Memory B cell (primary cell): Measurements from ENCODE around the gene TENT4B.

Source experiments
- ATAC-seq: fragments of 150-1000 bp; cut with Tn5 transposase; 2 replicates; pipeline ENCODE4 v1.10.0; 2021; ENCODE audit warnings: low read depth, mild to moderate bottlenecking, moderate library complexity
- DNase-seq, 2 donors: peaks; one replicate each; pipeline ENCODE4 v3.0.0; 2022; ENCODE audit warnings: low spot score in 2 of 2
- H3K27ac Mint-ChIP-seq: one replicate; pipeline ENCODE4 v1.8.0; 2022; ENCODE audit warnings: mild to moderate bottlenecking, moderate library complexity, mixed read lengths
- H3K27me3 Mint-ChIP-seq: one replicate; pipeline ENCODE4 v1.8.0; 2022; ENCODE audit warnings: mixed read lengths
- H3K36me3 Mint-ChIP-seq: one replicate; pipeline ENCODE4 v1.8.0; 2022; ENCODE audit warnings: mild to moderate bottlenecking, mixed read lengths
- H3K4me1 Mint-ChIP-seq: one replicate; pipeline ENCODE4 v1.8.0; 2022; ENCODE audit warnings: mixed read lengths
- H3K4me3 Mint-ChIP-seq: one replicate; pipeline ENCODE4 v1.8.0; 2022; ENCODE audit warnings: mild to moderate bottlenecking, moderate library complexity, mixed read lengths
- H3K9me3 Mint-ChIP-seq: one replicate; pipeline ENCODE4 v1.8.0; 2022; ENCODE audit warnings: mixed read lengths

TENT4B gene

GRCh38 chr16:50144211-50144610 lies 8.9 kb upstream of the TENT4B start:
- Mint-ChIP-seq H3K36me3 (no peaks in the 10 kb centered on the region), H3K4me3 (no peak overlapping the region), H3K27me3 (no peaks in the 10 kb centered on the region), H3K9me3 (no peaks in the 10 kb centered on the region), H3K4me1 (no peaks in the 10 kb centered on the region), H3K27ac (no peak overlapping the region)
- no peak for DNase-seq
- ATAC-seq: no peak

GRCh38 chr16:50146479-50147435 lies 6.3 kb upstream of the TENT4B start:
- ATAC-seq: no peak
- Mint-ChIP-seq H3K36me3 (no peaks in the 10 kb centered on the region), H3K27me3 (no peaks in the 10 kb centered on the region), H3K9me3 (no peaks in the 10 kb centered on the region), H3K4me1 (peaks cover under 1% of the 10 kb centered on the region), H3K4me3 (no peak overlapping the region), H3K27ac (no peak overlapping the region)
- no peak for DNase-seq

GRCh38 chr16:50151322-50151721 lies 1.8 kb upstream of the TENT4B start:
- H3K9me3 Mint-ChIP-seq: no peaks in the 10 kb centered on the region
- H3K4me3 Mint-ChIP-seq: no peak overlapping the region
- no peaks in the 10 kb centered on the region for H3K27me3 Mint-ChIP-seq
- no peak overlapping the region for H3K27ac Mint-ChIP-seq
- no peaks in the 10 kb centered on the region for H3K36me3 Mint-ChIP-seq
- DNase-seq (no peak), ATAC-seq (no peak)
- peaks cover 22% of the 10 kb centered on the region for H3K4me1 Mint-ChIP-seq

- H3K4me1 Mint-ChIP-seq: peaks cover 24% of the 10 kb centered on the region
- H3K4me3 Mint-ChIP-seq: peak overlapping the region; percentile 85
- DNase-seq (no peak), ATAC-seq (no peak)
- H3K36me3 Mint-ChIP-seq: no peaks in the 10 kb centered on the region
- H3K27me3 Mint-ChIP-seq: no peaks in the 10 kb centered on the region
- H3K27ac Mint-ChIP-seq: peak overlapping the region; percentile 94
- no peaks in the 10 kb centered on the region for H3K9me3 Mint-ChIP-seq
Observed at GRCh38 chr16:50151756-50152155, 1.4 kb upstream of the TENT4B start.

GRCh38 chr16:50152351-50152806 lies 727 bp upstream of the TENT4B start:
- Mint-ChIP-seq H3K36me3 (no peaks in the 10 kb centered on the region), H3K4me3 (peak overlapping the region; percentile 85), H3K27me3 (no peaks in the 10 kb centered on the region), H3K27ac (peak overlapping the region; percentile 94), H3K4me1 (peaks cover 29% of the 10 kb centered on the region), H3K9me3 (no peaks in the 10 kb centered on the region)
- peak; percentile 23 for ATAC-seq
- peak in 1 of 2 donors; percentile 41 for DNase-seq

- DNase-seq (peak in 1 of 2 donors; percentile 32), ATAC-seq (no peak)
- peak overlapping the region; percentile 93 for H3K27ac Mint-ChIP-seq
- H3K4me3 Mint-ChIP-seq: peak overlapping the region; percentile 97
- no peaks in the 10 kb centered on the region for H3K9me3 Mint-ChIP-seq
- H3K27me3 Mint-ChIP-seq: no peaks in the 10 kb centered on the region
- peaks cover 33% of the 10 kb centered on the region for H3K4me1 Mint-ChIP-seq
- no peaks in the 10 kb centered on the region for H3K36me3 Mint-ChIP-seq
Observed at GRCh38 chr16:50153596-50154419, 702 bp downstream of the TENT4B start.

- H3K27me3 Mint-ChIP-seq: no peaks in the 10 kb centered on the region
- peak overlapping the region; percentile 97 for H3K4me3 Mint-ChIP-seq
- no peaks in the 10 kb centered on the region for H3K9me3 Mint-ChIP-seq
- peaks cover 35% of the 10 kb centered on the region for H3K4me1 Mint-ChIP-seq
- H3K36me3 Mint-ChIP-seq: no peaks in the 10 kb centered on the region
- ATAC-seq (no peak), DNase-seq (no peak)
- peak overlapping the region; percentile 93 for H3K27ac Mint-ChIP-seq
Observed at GRCh38 chr16:50154420-50154950, 1.4 kb downstream of the TENT4B start.

- ATAC-seq (no peak), DNase-seq (no peak)
- H3K36me3 Mint-ChIP-seq: peaks cover 4% of the 10 kb centered on the region
- H3K27me3 Mint-ChIP-seq: no peaks in the 10 kb centered on the region
- no peak overlapping the region for H3K27ac Mint-ChIP-seq
- no peak overlapping the region for H3K4me3 Mint-ChIP-seq
- H3K9me3 Mint-ChIP-seq: no peaks in the 10 kb centered on the region
- H3K4me1 Mint-ChIP-seq: peaks cover 35% of the 10 kb centered on the region
Observed at GRCh38 chr16:50155925-50156324, 2.8 kb downstream of the TENT4B start.

GRCh38 chr16:50156590-50156989 lies 3.5 kb downstream of the TENT4B start:
- Mint-ChIP-seq H3K9me3 (no peaks in the 10 kb centered on the region), H3K4me3 (no peak overlapping the region), H3K36me3 (peaks cover 4% of the 10 kb centered on the region), H3K27ac (no peak overlapping the region), H3K27me3 (no peaks in the 10 kb centered on the region), H3K4me1 (peaks cover 35% of the 10 kb centered on the region)
- DNase-seq (no peak), ATAC-seq (no peak)

- H3K27ac Mint-ChIP-seq: peak overlapping the region; percentile 51
- H3K4me1 Mint-ChIP-seq: peaks cover 26% of the 10 kb centered on the region
- H3K36me3 Mint-ChIP-seq: peaks cover 4% of the 10 kb centered on the region
- ATAC-seq: no peak
- H3K9me3 Mint-ChIP-seq: no peaks in the 10 kb centered on the region
- no peak overlapping the region for H3K4me3 Mint-ChIP-seq
- H3K27me3 Mint-ChIP-seq: no peaks in the 10 kb centered on the region
- DNase-seq: no peak
Observed at GRCh38 chr16:50160495-50161164, 7.5 kb downstream of the TENT4B start.

GRCh38 chr16:50161950-50162349 lies 8.8 kb downstream of the TENT4B start:
- H3K27me3 Mint-ChIP-seq: no peaks in the 10 kb centered on the region
- DNase-seq (no peak), ATAC-seq (no peak)
- H3K4me3 Mint-ChIP-seq: no peak overlapping the region
- H3K36me3 Mint-ChIP-seq: peaks cover 4% of the 10 kb centered on the region
- H3K27ac Mint-ChIP-seq: no peak overlapping the region
- H3K4me1 Mint-ChIP-seq: peaks cover 26% of the 10 kb centered on the region
- no peaks in the 10 kb centered on the region for H3K9me3 Mint-ChIP-seq

GRCh38 chr16:50165473-50165872 lies 12.4 kb downstream of the TENT4B start:
- peaks cover 2% of the 10 kb centered on the region for H3K36me3 Mint-ChIP-seq
- ATAC-seq: no peak
- H3K9me3 Mint-ChIP-seq: no peaks in the 10 kb centered on the region
- no peak overlapping the region for H3K4me3 Mint-ChIP-seq
- H3K4me1 Mint-ChIP-seq: peaks cover 26% of the 10 kb centered on the region
- H3K27me3 Mint-ChIP-seq: no peaks in the 10 kb centered on the region
- H3K27ac Mint-ChIP-seq: no peak overlapping the region
- no peak for DNase-seq
